A673 (cell line): ENCODE data around the gene CRISPLD2. TPM values are rescaled to one million over a fixed set of nuclear protein-coding genes. Genes with fewer than 3 reads are reported as not detected.

ENCODE experiments used
- BruUV-seq: library from RNA; stranded (reverse); fragments of 400-500 nt; replicated peaks from 2 replicates; lab custom pipeline; 2021; lab: Mats Ljungman, UMichigan
- CTCF ChIA-PET: fragments of 300-600 bp; sonication (Branson Sonifier 250); formaldehyde crosslinking; loops from one replicate; lab custom pipeline; 2022; ENCODE audit warnings: antibody characterized with exemption; lab: Charles Lee
- POLR2A ChIA-PET: fragments of 300-600 bp; sonication (Branson Sonifier 250); formaldehyde crosslinking; loops from one replicate; lab custom pipeline; 2022; ENCODE audit warnings: antibody characterized with exemption; ENCODE audit not compliant: low non-redundant PET; lab: Charles Lee
- DNase-seq: peaks from one replicate; pipeline ENCODE4 v3.0.0-alpha.2; 2015; ENCODE audit warnings: low spot score
- H3K27ac ChIP-seq: fragments of 200-600 bp; sonication (generic); 2 replicates; pipeline ENCODE4 v1.5.1; 2016; ENCODE audit warnings: mixed run types, low read depth, mild to moderate bottlenecking, mixed read lengths, antibody characterized with exemption, low read length; ENCODE audit not compliant: poor library complexity, severe bottlenecking
- H3K27me3 ChIP-seq: fragments of 200-600 bp; sonication (generic); replicated peaks from 2 replicates; pipeline ENCODE4 v1.6.1; 2017; ENCODE audit warnings: mixed run types, low read depth, mild to moderate bottlenecking, mixed read lengths, antibody characterized with exemption, low read length; ENCODE audit not compliant: insufficient read depth, poor library complexity
- H3K36me3 ChIP-seq: fragments of 200-600 bp; sonication (generic); 2 replicates; pipeline ENCODE4 v1.6.1; 2016; ENCODE audit warnings: mixed run types, mild to moderate bottlenecking, mixed read lengths, antibody characterized with exemption, low read length; ENCODE audit not compliant: insufficient read depth, poor library complexity, severe bottlenecking
- H3K4me1 ChIP-seq: fragments of 200-600 bp; sonication (generic); 2 replicates; pipeline ENCODE4 v1.6.1; 2017; ENCODE audit warnings: mixed run types, mild to moderate bottlenecking, mixed read lengths, antibody characterized with exemption, low read length; ENCODE audit not compliant: insufficient read depth, poor library complexity, severe bottlenecking
- H3K4me3 ChIP-seq: fragments of 200-600 bp; sonication (generic); 2 replicates; pipeline ENCODE4 v1.5.1; 2016; ENCODE audit warnings: low read depth, mixed run types, mild to moderate bottlenecking, mixed read lengths, low read length; ENCODE audit not compliant: poor library complexity, severe bottlenecking
- H3K9me3 ChIP-seq: fragments of 200-600 bp; sonication (generic); 2 replicates; pipeline ENCODE4 v1.6.1; 2016; ENCODE audit warnings: mixed run types, low read depth, mild to moderate bottlenecking, mixed read lengths, antibody characterized with exemption, low read length; ENCODE audit not compliant: poor library complexity, severe bottlenecking
- EZH2 ChIP-seq: fragments of 200-600 bp; sonication (generic); IDR thresholded peaks from 2 replicates; pipeline ENCODE4 v1.6.1; 2017; ENCODE audit warnings: borderline replicate concordance, low read depth, mild to moderate bottlenecking, mixed read lengths, antibody characterized with exemption, low read length; ENCODE audit not compliant: poor library complexity, severe bottlenecking
- intact Hi-C: fragments of 100-400 bp; cut with micrococcal nuclease; formaldehyde crosslinking; loops from one replicate; pipeline ENCODE4 v1.10.0; 2022; ENCODE audit not compliant: unreplicated experiment
- total RNA-seq: library from RNA; stranded (reverse); gene quantifications from 2 replicates; pipeline ENCODE4 v1.2.3, GENCODE V29; 2021
- TF ChIP-seq, protein P1 (sequence below): fragments of 300-800, 200-600 bp; sonication (generic); conservative IDR thresholded peaks from 2 replicates; pipeline ENCODE4 v1.5.1; 2017; ENCODE audit warnings: low read depth, mild to moderate bottlenecking, antibody characterized with exemption, low read length, moderate library complexity, mixed read lengths

The CRISPLD2 gene
- total RNA-seq, 1 experiment from 2014 or later = 0.32 TPM

GRCh38 chr16:84810518-84811273 lies 9.1 kb upstream of the CRISPLD2 start:
- ChIA-PET POLR2A (no interaction called here), CTCF (no interaction called here)
- no TSS peak for BruUV-seq
- TF ChIP-seq, protein P1, sequence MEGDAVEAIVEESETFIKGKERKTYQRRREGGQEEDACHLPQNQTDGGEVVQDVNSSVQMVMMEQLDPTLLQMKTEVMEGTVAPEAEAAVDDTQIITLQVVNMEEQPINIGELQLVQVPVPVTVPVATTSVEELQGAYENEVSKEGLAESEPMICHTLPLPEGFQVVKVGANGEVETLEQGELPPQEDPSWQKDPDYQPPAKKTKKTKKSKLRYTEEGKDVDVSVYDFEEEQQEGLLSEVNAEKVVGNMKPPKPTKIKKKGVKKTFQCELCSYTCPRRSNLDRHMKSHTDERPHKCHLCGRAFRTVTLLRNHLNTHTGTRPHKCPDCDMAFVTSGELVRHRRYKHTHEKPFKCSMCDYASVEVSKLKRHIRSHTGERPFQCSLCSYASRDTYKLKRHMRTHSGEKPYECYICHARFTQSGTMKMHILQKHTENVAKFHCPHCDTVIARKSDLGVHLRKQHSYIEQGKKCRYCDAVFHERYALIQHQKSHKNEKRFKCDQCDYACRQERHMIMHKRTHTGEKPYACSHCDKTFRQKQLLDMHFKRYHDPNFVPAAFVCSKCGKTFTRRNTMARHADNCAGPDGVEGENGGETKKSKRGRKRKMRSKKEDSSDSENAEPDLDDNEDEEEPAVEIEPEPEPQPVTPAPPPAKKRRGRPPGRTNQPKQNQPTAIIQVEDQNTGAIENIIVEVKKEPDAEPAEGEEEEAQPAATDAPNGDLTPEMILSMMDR = no peak
- no peak for TF ChIP-seq EZH2
- H3K9me3 ChIP-seq = no peaks in the 10 kb centered on the region
- H3K4me3 ChIP-seq = no peak overlapping the region
- no peak for DNase-seq
- peaks cover 10% of the 10 kb centered on the region for H3K27me3 ChIP-seq
- H3K27ac ChIP-seq = no peak overlapping the region
- H3K4me1 ChIP-seq = no peaks in the 10 kb centered on the region
- intact Hi-C loops = no loop called here
- no peaks in the 10 kb centered on the region for H3K36me3 ChIP-seq

DNA sequence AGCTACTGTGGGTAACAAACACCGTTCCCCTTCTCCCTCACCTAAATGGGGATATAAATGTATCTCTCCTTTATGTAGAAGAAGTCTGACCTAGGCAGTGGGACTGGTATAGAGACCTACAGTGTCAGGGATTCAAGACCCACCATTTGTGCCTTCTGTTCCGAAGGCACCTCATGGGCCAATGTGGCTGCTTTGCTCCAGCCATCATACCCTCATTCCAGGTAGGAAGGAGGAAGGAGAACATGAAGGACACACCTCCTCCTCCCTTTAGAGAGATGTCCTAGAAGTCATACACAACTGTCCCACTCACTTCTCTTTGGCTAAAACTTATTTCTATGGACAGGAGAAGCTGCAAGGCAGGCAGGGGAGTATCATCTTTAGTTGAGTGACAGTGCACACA lies 8.3 kb upstream of the CRISPLD2 start:
- intact Hi-C loops = no loop called here
- CTCF ChIA-PET = interaction anchor here (0.6 kb wide), 1 partner anchor 73 kb away, joined by 4 read pairs; no protein-coding TSS in a partner anchor
- no TSS peak for BruUV-seq
- peaks cover 10% of the 10 kb centered on the region for H3K27me3 ChIP-seq
- POLR2A ChIA-PET = no interaction called here
- H3K36me3 ChIP-seq = no peaks in the 10 kb centered on the region
- DNase-seq = no peak
- H3K9me3 ChIP-seq = no peaks in the 10 kb centered on the region
- H3K4me3 ChIP-seq = no peak overlapping the region
- TF ChIP-seq, protein P1 = no peak
- no peak for TF ChIP-seq EZH2
- H3K4me1 ChIP-seq = no peaks in the 10 kb centered on the region
- H3K27ac ChIP-seq = no peak overlapping the region

- H3K27ac ChIP-seq = no peak overlapping the region
- CTCF ChIA-PET = no interaction called here
- peaks cover 10% of the 10 kb centered on the region for H3K27me3 ChIP-seq
- intact Hi-C loops = no loop called here
- no peak overlapping the region for H3K4me3 ChIP-seq
- TF ChIP-seq EZH2 = no peak
- TF ChIP-seq, protein P1 = no peak
- no peaks in the 10 kb centered on the region for H3K9me3 ChIP-seq
- H3K36me3 ChIP-seq = no peaks in the 10 kb centered on the region
- no peaks in the 10 kb centered on the region for H3K4me1 ChIP-seq
- no peak for DNase-seq
- POLR2A ChIA-PET = no interaction called here
- BruUV-seq = no TSS peak
Observed at GRCh38 chr16:84813141-84813934, 6.4 kb upstream of the CRISPLD2 start.
